Fibroblast of villous mesenchyme (primary cell): ENCODE measurements around the gene ADGRG7. TPM values are rescaled to one million over a fixed set of nuclear protein-coding genes. Genes with fewer than 3 reads are reported as not detected.
"Not testable (repeated sequence)": the region's sequence is repeated elsewhere in the genome, so short reads cannot be mapped to it uniquely, and the experiment has no call there.

ENCODE experiments used
- DNase-seq: peaks from one replicate; pipeline ENCODE4 v3.0.0-alpha.2; 2010; ENCODE audit warnings: low read depth
- H3K4me3 ChIP-seq: 2 replicates; pipeline ENCODE4 v1.5.1; 2011; ENCODE audit warnings: low read depth, mild to moderate bottlenecking, low read length
- CTCF ChIP-seq: IDR thresholded peaks from 2 replicates; pipeline ENCODE4 v1.5.1; 2012; ENCODE audit warnings: low read depth, mild to moderate bottlenecking, low read length; ENCODE audit not compliant: insufficient read depth
- total RNA-seq: library from RNA; depleted of rRNA; stranded (reverse); fragments of >200 nt; gene quantifications from 2 replicates; pipeline ENCODE4 v1.2.3, GENCODE V29; 2012

The ADGRG7 gene
- total RNA-seq, 1 donor = not detected

- DNase-seq = no peak
- H3K4me3 ChIP-seq = no peak overlapping the region
- no peak for TF ChIP-seq CTCF
Measured at GRCh38 chr3:100570811-100571210, 38.6 kb upstream of the ADGRG7 start.

GRCh38 chr3:100574536-100574935 lies 34.9 kb upstream of the ADGRG7 start:
- H3K4me3 ChIP-seq = no peak overlapping the region
- TF ChIP-seq CTCF = no peak
- no peak for DNase-seq

- H3K4me3 ChIP-seq = no peak overlapping the region
- TF ChIP-seq CTCF = no peak
- no peak for DNase-seq
Measured at GRCh38 chr3:100575704-100576103, 33.7 kb upstream of the ADGRG7 start.

- DNase-seq = no peak
- H3K4me3 ChIP-seq = no peak overlapping the region
- no peak for TF ChIP-seq CTCF
Measured at GRCh38 chr3:100577382-100578008, 31.9 kb upstream of the ADGRG7 start.

- no peak for TF ChIP-seq CTCF
- no peak for DNase-seq
- H3K4me3 ChIP-seq = no peak overlapping the region
Measured at GRCh38 chr3:100578646-100579045, 30.8 kb upstream of the ADGRG7 start.

- no peak for TF ChIP-seq CTCF
- H3K4me3 ChIP-seq = no peak overlapping the region
- no peak for DNase-seq
Measured at GRCh38 chr3:100580147-100580546, 29.3 kb upstream of the ADGRG7 start.

- no peak for DNase-seq
- H3K4me3 ChIP-seq = no peak overlapping the region
- TF ChIP-seq CTCF = no peak
Measured at GRCh38 chr3:100581650-100582049, 27.8 kb upstream of the ADGRG7 start.

GRCh38 chr3:100582157-100582556 lies 27.2 kb upstream of the ADGRG7 start:
- H3K4me3 ChIP-seq, DNase-seq: not testable (repeated sequence)
